Lung (tissue), 12 donors: Measurements from ENCODE around the gene GRIN2A. TPM values are rescaled to one million over a fixed set of nuclear protein-coding genes. Genes with fewer than 3 reads are reported as not detected.

ENCODE experiments used
- ATAC-seq: fragments of 200-7000 bp; cut with Tn5 transposase; one replicate; pipeline ENCODE4 v1.9.1; 2020; ENCODE audit warnings: moderate number of reproducible peaks; ENCODE audit not compliant: insufficient read depth, low FRiP score
- DNase-seq, 3 donors: peaks; one replicate each; pipeline ENCODE4 v3.0.0-alpha.2; 2013 to 2017
- H3K27ac ChIP-seq, 2 donors: one replicate each; pipeline ENCODE4 v1.5.1; 2013; ENCODE audit warnings: mild to moderate bottlenecking in 2 of 2, moderate library complexity in 2 of 2, control low read depth in 1 of 2, inconsistent platforms in 1 of 2, low read depth in 1 of 2, low read length in 1 of 2
- H3K27me3 ChIP-seq, 3 donors: one replicate each; pipeline ENCODE4 v1.5.1; 2013; ENCODE audit warnings: low read length in 2 of 3; ENCODE audit not compliant: control insufficient read depth in 3 of 3, insufficient read depth in 3 of 3
- H3K36me3 ChIP-seq, 4 donors: one replicate each; pipeline ENCODE4 v1.5.1; 2013; ENCODE audit warnings: low read length in 4 of 4, mild to moderate bottlenecking in 1 of 4, moderate library complexity in 1 of 4; ENCODE audit not compliant: control insufficient read depth in 4 of 4, insufficient read depth in 4 of 4
- H3K4me1 ChIP-seq, 5 donors: one replicate each; pipeline ENCODE4 v1.5.1; 2013; ENCODE audit warnings: low read length in 5 of 5, mild to moderate bottlenecking in 2 of 5, moderate library complexity in 1 of 5; ENCODE audit not compliant: control insufficient read depth in 5 of 5, insufficient read depth in 5 of 5
- H3K4me3 ChIP-seq: one replicate; pipeline ENCODE4 v1.5.1; 2013; ENCODE audit warnings: mild to moderate bottlenecking, control low read depth, moderate library complexity
- H3K9ac ChIP-seq, 2 donors: one replicate each; pipeline ENCODE4 v1.5.1; 2013; ENCODE audit warnings: low read length in 2 of 2, control low read depth in 1 of 2; ENCODE audit not compliant: insufficient read depth in 1 of 2
- H3K9me3 ChIP-seq, 4 donors: one replicate each; pipeline ENCODE4 v1.5.1; 2013; ENCODE audit warnings: low read length in 3 of 4, mild to moderate bottlenecking in 1 of 4, moderate library complexity in 1 of 4; ENCODE audit not compliant: control insufficient read depth in 4 of 4, insufficient read depth in 3 of 4
- WGBS, 2 donors: extraction: QIAGEN DNeasy Blood & Tissue Kit; methylation state at CpG; one replicate each; pipeline ENCODE4 v1.1.7; 2013; 5-methylcytosine and 5-hydroxymethylcytosine counted together
- polyA plus RNA-seq, 2 donors: library from polyadenylated mRNA; stranded (reverse); fragments of 200-250 nt; gene quantifications; one replicate each; pipeline ENCODE4 v1.2.1, GENCODE V29; 2013
- total RNA-seq, 2 donors: library from RNA; depleted of rRNA in 1 of 2; stranded (reverse); fragments of >200 nt in 1 of 2; gene quantifications; one replicate each; pipeline ENCODE4 v1.2.1, GENCODE V29; 2014 to 2021
- TF ChIP-seq, protein P1 (sequence below): IDR thresholded peaks from 2 replicates; pipeline ENCODE4 v1.5.1; 2012; ENCODE audit warnings: mild to moderate bottlenecking; ENCODE audit errors: control extremely low read depth, extremely low read depth
- donor health status: control.
- donor health status: control.
- donor health status: Bipolar disorder and iron deficiency.
- donor health status: healthy.
- donor health status: DM: yes; HTN: yes; CAD: no.

The GRIN2A gene
- total and polyA plus RNA-seq, 4 donors, result 0.02 to 0.37 (median 0.10) TPM

DNA sequence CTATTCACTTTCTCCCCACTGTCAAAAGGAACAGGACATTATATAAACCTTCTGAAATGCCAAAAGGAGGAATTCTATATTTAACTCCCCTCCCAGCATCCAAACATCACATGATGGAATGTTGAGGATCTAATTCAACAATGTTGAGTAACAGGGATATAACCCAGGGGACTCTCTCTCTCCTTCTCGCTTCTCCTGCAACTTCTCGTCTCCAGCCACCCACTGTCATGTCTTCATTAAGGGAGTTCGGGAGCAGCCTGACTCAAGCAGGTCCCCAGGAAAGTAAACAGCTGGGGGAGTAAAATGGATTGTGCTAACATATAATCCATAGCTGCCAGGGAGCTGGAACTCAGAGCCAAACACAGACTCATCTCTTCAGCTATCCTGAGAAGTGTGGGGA, 51.7 kb downstream of the GRIN2A start:
- 78 to 85% methylated on average over 3 of the region's 3 CpGs for WGBS, 2 donors
- Histone ChIP-seq H3K27me3 (no peaks in the 10 kb centered on the region), H3K4me3 (no peak overlapping the region), H3K9ac (no peak overlapping the region), H3K4me1 (peaks cover 0 to 1% (median 0%) of the 10 kb centered on the region in 5 donors), H3K36me3 (no peaks in the 10 kb centered on the region), H3K9me3 (peaks cover 0 to 2% (median under 1%) of the 10 kb centered on the region in 4 donors), H3K27ac (no peak overlapping the region)
- no peak for ATAC-seq
- TF ChIP-seq, protein P1, sequence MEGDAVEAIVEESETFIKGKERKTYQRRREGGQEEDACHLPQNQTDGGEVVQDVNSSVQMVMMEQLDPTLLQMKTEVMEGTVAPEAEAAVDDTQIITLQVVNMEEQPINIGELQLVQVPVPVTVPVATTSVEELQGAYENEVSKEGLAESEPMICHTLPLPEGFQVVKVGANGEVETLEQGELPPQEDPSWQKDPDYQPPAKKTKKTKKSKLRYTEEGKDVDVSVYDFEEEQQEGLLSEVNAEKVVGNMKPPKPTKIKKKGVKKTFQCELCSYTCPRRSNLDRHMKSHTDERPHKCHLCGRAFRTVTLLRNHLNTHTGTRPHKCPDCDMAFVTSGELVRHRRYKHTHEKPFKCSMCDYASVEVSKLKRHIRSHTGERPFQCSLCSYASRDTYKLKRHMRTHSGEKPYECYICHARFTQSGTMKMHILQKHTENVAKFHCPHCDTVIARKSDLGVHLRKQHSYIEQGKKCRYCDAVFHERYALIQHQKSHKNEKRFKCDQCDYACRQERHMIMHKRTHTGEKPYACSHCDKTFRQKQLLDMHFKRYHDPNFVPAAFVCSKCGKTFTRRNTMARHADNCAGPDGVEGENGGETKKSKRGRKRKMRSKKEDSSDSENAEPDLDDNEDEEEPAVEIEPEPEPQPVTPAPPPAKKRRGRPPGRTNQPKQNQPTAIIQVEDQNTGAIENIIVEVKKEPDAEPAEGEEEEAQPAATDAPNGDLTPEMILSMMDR, result no peak
- no peak for DNase-seq

DNA sequence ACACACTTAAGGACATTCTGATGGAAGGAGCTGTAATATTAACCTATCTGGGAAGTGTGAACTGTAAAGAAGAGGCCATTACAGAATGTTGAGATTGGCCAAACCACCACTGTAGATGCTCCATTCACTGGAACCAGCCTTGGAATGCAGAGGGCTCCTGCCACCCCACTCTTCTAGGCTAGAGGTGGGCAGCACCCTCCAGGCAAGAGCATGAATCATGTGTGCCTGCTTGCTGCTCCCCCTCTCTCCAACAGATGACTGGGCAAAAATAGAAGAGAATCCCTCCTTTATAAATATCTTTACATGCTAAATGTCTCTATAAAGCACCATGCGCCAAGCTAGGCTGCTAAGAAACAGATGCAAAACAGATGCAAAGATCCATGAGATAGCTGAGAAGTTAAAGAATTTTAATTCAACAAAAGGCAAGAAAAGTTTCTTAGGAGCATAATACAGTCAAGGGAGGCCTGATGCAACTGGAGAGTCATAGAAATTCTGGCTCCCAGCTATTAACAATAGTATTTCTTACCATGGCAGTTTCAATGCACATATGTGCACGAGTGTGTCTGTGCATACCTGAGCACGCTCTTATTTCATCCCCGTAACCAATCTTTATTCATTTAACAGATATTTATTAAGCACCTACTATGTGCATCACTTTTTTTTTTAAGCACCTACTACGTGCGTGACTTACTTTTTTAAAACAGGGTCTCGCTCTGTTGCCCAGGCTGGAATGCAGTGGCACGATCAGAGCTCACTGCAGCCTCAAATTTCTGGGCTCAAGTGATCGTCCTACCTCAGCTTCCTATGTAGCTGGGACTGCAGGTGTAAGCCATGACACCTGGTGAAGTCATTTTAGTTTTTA, 53.6 kb downstream of the GRIN2A start:
- no peak overlapping the region for H3K4me3 ChIP-seq
- WGBS, 2 donors, result 82 to 88% methylated on average over 9 of the region's 9 CpGs

DNA sequence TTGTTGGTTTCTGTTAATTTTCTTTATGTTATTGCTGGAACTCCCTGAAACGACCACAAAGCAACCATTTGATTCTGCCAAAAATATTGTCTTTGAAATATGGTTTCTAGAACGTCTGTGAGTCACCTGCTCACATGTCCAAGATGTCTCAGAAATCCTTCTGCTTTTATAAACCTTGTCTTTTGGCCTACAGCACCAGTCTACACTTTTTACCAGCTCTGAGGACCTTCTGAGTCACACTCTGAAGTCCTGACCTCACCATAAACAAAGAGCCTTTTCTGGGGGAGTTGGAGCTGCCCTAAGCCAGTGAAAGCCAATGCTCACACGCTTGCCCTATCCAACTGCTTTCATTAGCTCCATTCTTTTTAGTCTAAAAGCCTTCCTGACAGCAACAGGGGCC, 55.5 kb downstream of the GRIN2A start:
- H3K9ac ChIP-seq, result no peak overlapping the region
- no peak for DNase-seq
- H3K4me3 ChIP-seq, result no peak overlapping the region
- no peaks in the 10 kb centered on the region for H3K36me3 ChIP-seq
- H3K27ac ChIP-seq, result no peak overlapping the region
- peaks cover 0 to 2% (median 0%) of the 10 kb centered on the region in 5 donors for H3K4me1 ChIP-seq
- TF ChIP-seq, protein P1, result no peak
- ATAC-seq, result no peak
- no peaks in the 10 kb centered on the region for H3K27me3 ChIP-seq
- H3K9me3 ChIP-seq, result peaks cover 0 to 1% (median 0%) of the 10 kb centered on the region in 4 donors
- WGBS, 2 donors, result 68 to 74% methylated on average over 3 of the region's 3 CpGs

More for the DNA sequence above, 53.6 kb downstream of the GRIN2A start:
- DNase-seq (no peak), ATAC-seq (no peak)
- no peak overlapping the region for H3K27ac ChIP-seq
- H3K27me3 ChIP-seq, result no peaks in the 10 kb centered on the region
- H3K9ac ChIP-seq, result no peak overlapping the region
- H3K9me3 ChIP-seq, result peaks cover 0 to 2% (median under 1%) of the 10 kb centered on the region in 4 donors
- TF ChIP-seq, protein P1, result no peak
- no peaks in the 10 kb centered on the region for H3K36me3 ChIP-seq
- H3K4me1 ChIP-seq, result peaks cover 0 to 1% (median 0%) of the 10 kb centered on the region in 5 donors
